Natural killer cell (primary cell): ENCODE results near the gene LRRFIP2. TPM values are rescaled to one million over a fixed set of nuclear protein-coding genes. Genes with fewer than 3 reads are reported as not detected.

Source experiments
- ATAC-seq, 3 donors: fragments of 150-1000 bp in 2 of 3; fragments of 200-7000 bp in 1 of 3; cut with Tn5 transposase; 1 replicate in 1 of 3; 2 replicates in 2 of 3; pipeline ENCODE4 v1.10.0; 2021; ENCODE audit warnings: mild to moderate bottlenecking in 2 of 3, moderate library complexity in 2 of 3
- DNase-seq, 2 donors: peaks; one replicate each; pipeline versions ENCODE4 v3.0.0 to v3.0.0-alpha.2; 2013 to 2021; ENCODE audit warnings: mixed read lengths in 1 of 2
- H3K27ac ChIP-seq: one replicate; pipeline ENCODE4 v1.5.1; 2013; ENCODE audit warnings: mild to moderate bottlenecking, low read length
- H3K27me3 ChIP-seq: one replicate; pipeline ENCODE4 v1.6.1; 2013; ENCODE audit warnings: low read length; ENCODE audit not compliant: control insufficient read depth, insufficient read depth
- H3K36me3 ChIP-seq: one replicate; pipeline ENCODE4 v1.6.1; 2013; ENCODE audit warnings: low read length; ENCODE audit not compliant: control insufficient read depth, insufficient read depth
- H3K4me1 ChIP-seq: one replicate; pipeline ENCODE4 v1.6.1; 2013; ENCODE audit warnings: low read length; ENCODE audit not compliant: control insufficient read depth, insufficient read depth
- H3K4me3 ChIP-seq: one replicate; pipeline ENCODE4 v1.5.1; 2013; ENCODE audit warnings: low read length
- H3K9me3 ChIP-seq: one replicate; pipeline ENCODE4 v1.6.1; 2013; ENCODE audit warnings: low read length; ENCODE audit not compliant: control insufficient read depth, insufficient read depth
- H3K27ac Mint-ChIP-seq, 2 donors: one replicate each; pipeline ENCODE4 v1.8.0; 2022; ENCODE audit warnings: mild to moderate bottlenecking in 2 of 2, mixed read lengths in 2 of 2, moderate library complexity in 1 of 2
- H3K27me3 Mint-ChIP-seq, 2 donors: one replicate each; pipeline ENCODE4 v1.8.0; 2022; ENCODE audit warnings: low read depth in 2 of 2, mixed read lengths in 2 of 2
- H3K36me3 Mint-ChIP-seq: one replicate; pipeline ENCODE4 v1.8.0; 2022; ENCODE audit warnings: mixed read lengths
- H3K4me1 Mint-ChIP-seq, 2 donors: one replicate each; pipeline ENCODE4 v1.8.0; 2022; ENCODE audit warnings: mixed read lengths in 2 of 2
- H3K4me3 Mint-ChIP-seq: one replicate; pipeline ENCODE4 v1.8.0; 2022; ENCODE audit warnings: mild to moderate bottlenecking, moderate library complexity, mixed read lengths
- H3K9me3 Mint-ChIP-seq, 2 donors: one replicate each; pipeline ENCODE4 v1.8.0; 2022; ENCODE audit warnings: mixed read lengths in 2 of 2
- WGBS: methylation state at CpG from one replicate; pipeline ENCODE4 v1.1.7; 2013; ENCODE audit warnings: missing lambda C conversion rate; ENCODE audit not compliant: insufficient coverage; 5-methylcytosine and 5-hydroxymethylcytosine counted together
- intact Hi-C: fragments of 100-400 bp; cut with micrococcal nuclease; formaldehyde crosslinking; loops from one replicate; pipeline ENCODE4 v1.14.2; 2022
- total RNA-seq, 4 donors: library from RNA; stranded (reverse); fragments of 120-200 nt in 1 of 4; gene quantifications; one replicate each; pipeline versions ENCODE4 v1.2.3 to v1.2.4, GENCODE V29; 2013 to 2022
- TF ChIP-seq, protein P1 (sequence below): fragments of 200-600 bp; IDR thresholded peaks from one replicate; pipeline ENCODE4 v1.8.0; 2022; ENCODE audit warnings: antibody characterized with exemption

The LRRFIP2 gene
- total RNA-seq, 3 donors from 2014 or later (not counting 1 experiment from before 2014, with no cell fraction given): 49.0 to 86.1 (median 66.0) TPM

DNA sequence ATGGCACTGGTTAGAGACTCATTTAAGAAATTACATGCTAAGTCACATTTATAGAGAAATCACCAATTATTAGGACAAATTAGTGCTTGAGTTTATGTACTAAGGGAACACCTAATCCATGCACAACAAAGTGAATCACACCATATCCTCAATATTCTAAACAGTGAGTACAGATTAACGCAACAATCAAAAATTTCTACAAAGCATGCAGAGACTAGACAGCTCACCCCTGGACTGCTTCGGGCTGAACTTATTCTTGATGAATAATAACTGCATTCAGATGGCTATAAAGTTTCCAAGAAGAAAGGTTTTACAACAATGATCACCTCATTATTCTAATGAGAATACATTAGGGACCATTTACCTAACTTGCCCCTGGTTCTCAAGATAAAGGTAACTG lies 66.5 kb downstream of the LRRFIP2 start:
- H3K36me3 ChIP-seq: no peaks in the 10 kb centered on the region
- no peaks in the 10 kb centered on the region for H3K4me1 ChIP-seq
- ATAC-seq (no peak), DNase-seq (no peak)
- no peak overlapping the region for H3K4me3 ChIP-seq
- H3K36me3 Mint-ChIP-seq: no peaks in the 10 kb centered on the region
- no peaks in the 10 kb centered on the region for H3K9me3 Mint-ChIP-seq
- no peak overlapping the region for H3K27ac ChIP-seq
- H3K9me3 ChIP-seq: no peaks in the 10 kb centered on the region
- H3K27me3 ChIP-seq: no peaks in the 10 kb centered on the region
- intact Hi-C loops: no loop called here
- no peaks in the 10 kb centered on the region for H3K4me1 Mint-ChIP-seq
- TF ChIP-seq, protein P1, sequence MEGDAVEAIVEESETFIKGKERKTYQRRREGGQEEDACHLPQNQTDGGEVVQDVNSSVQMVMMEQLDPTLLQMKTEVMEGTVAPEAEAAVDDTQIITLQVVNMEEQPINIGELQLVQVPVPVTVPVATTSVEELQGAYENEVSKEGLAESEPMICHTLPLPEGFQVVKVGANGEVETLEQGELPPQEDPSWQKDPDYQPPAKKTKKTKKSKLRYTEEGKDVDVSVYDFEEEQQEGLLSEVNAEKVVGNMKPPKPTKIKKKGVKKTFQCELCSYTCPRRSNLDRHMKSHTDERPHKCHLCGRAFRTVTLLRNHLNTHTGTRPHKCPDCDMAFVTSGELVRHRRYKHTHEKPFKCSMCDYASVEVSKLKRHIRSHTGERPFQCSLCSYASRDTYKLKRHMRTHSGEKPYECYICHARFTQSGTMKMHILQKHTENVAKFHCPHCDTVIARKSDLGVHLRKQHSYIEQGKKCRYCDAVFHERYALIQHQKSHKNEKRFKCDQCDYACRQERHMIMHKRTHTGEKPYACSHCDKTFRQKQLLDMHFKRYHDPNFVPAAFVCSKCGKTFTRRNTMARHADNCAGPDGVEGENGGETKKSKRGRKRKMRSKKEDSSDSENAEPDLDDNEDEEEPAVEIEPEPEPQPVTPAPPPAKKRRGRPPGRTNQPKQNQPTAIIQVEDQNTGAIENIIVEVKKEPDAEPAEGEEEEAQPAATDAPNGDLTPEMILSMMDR: no peak
- H3K4me3 Mint-ChIP-seq: no peak overlapping the region
- WGBS: 88% methylated on average over 1 of the region's 2 CpGs
- no peaks in the 10 kb centered on the region for H3K27me3 Mint-ChIP-seq
- no peak overlapping the region for H3K27ac Mint-ChIP-seq

DNA sequence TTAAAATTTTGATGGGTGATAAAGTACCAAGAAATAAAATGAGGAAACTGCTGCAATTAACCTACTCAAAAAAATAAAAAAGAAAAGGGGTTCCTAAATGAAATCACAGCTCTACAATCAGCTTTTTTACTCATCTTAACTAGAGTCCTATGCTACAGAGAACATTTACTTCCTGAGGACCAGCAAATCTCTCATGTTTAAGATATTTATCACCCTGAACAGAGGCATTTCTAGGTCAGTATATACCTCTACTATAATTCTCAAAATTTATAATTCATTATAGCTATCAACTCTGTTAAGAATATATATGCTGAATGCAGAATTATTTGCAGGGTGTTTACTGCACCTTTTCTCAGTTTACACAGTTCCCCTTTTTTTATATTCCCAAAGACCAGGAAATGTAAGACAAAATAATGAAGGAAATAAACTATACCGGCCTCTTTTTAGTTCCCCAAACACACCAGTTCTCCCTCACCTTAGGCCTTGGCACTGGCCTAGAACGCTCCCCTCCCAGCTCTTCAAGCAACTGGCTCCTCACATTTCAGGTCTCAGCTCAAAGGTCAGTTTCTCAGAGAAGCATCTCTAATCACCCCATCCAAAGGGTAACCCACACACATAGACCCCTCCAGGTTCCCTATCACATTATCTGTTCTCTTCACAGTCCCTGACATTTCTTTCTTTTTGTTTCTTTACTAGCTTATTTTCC lies 71.1 kb downstream of the LRRFIP2 start:
- H3K4me3 Mint-ChIP-seq: no peak overlapping the region
- TF ChIP-seq, protein P1: no peak

DNA sequence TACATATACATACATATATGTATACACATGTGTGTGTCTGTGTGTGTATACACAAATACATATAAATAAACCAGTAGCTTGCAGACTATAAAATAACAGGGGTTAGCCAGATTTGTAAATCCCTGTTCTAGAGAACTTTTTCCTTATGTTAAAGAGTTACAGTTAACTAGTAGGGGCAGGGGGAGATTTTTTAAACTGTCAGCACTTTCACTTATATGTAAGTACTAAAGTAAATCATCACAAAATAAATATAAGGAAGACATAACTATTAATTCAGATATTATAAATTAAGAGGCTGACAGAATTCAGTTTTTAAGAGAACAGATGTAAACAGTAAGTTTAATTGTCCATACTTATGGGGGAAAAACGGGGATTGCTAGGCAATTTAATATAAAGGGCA lies 74.0 kb downstream of the LRRFIP2 start:
- Mint-ChIP-seq H3K27me3 (no peaks in the 10 kb centered on the region), H3K4me3 (no peak overlapping the region), H3K36me3 (no peaks in the 10 kb centered on the region), H3K4me1 (peaks cover 0 to 4% of the 10 kb centered on the region in 2 donors), H3K27ac (no peak overlapping the region), H3K9me3 (no peaks in the 10 kb centered on the region)
- Histone ChIP-seq H3K4me3 (no peak overlapping the region), H3K4me1 (no peaks in the 10 kb centered on the region), H3K27me3 (no peaks in the 10 kb centered on the region), H3K27ac (no peak overlapping the region), H3K36me3 (peaks cover 3% of the 10 kb centered on the region), H3K9me3 (no peaks in the 10 kb centered on the region)
- intact Hi-C loops: no loop called here
- DNase-seq (no peak), ATAC-seq (no peak)
- TF ChIP-seq, protein P1: no peak
- WGBS: 100% methylated on average over 1 of the region's 1 CpG

More for the DNA sequence above, 71.1 kb downstream of the LRRFIP2 start:
- DNase-seq: no peak
- no peaks in the 10 kb centered on the region for H3K9me3 ChIP-seq
- no peaks in the 10 kb centered on the region for H3K36me3 Mint-ChIP-seq
- no peaks in the 10 kb centered on the region for H3K4me1 ChIP-seq
- H3K27me3 ChIP-seq: no peaks in the 10 kb centered on the region
- WGBS: 43% methylated on average over 2 of the region's 2 CpGs
- ATAC-seq: no peak
- H3K4me3 ChIP-seq: no peak overlapping the region
- no peaks in the 10 kb centered on the region for H3K27me3 Mint-ChIP-seq
- no peak overlapping the region for H3K27ac ChIP-seq
- no peaks in the 10 kb centered on the region for H3K9me3 Mint-ChIP-seq
- peak overlapping the region in 1 of 2 donors; percentile 27 for H3K27ac Mint-ChIP-seq
- H3K4me1 Mint-ChIP-seq: peaks cover 0 to 4% of the 10 kb centered on the region in 2 donors
- no peaks in the 10 kb centered on the region for H3K36me3 ChIP-seq
- intact Hi-C loops: no loop called here

- H3K4me3 ChIP-seq: no peak overlapping the region
These were observed 74.9 kb downstream of the LRRFIP2 start for GRCh38 chr3:37099469-37099868.

More at GRCh38 chr3:37099469-37099868, 74.9 kb downstream of the LRRFIP2 start:
- H3K27ac ChIP-seq: no peak overlapping the region
- TF ChIP-seq, protein P1: no peak
- no peaks in the 10 kb centered on the region for H3K4me1 ChIP-seq
- intact Hi-C loops: no loop called here
- H3K4me3 Mint-ChIP-seq: no peak overlapping the region
- no peaks in the 10 kb centered on the region for H3K36me3 Mint-ChIP-seq
- DNase-seq (no peak), ATAC-seq (no peak)
- peaks cover 8% of the 10 kb centered on the region for H3K36me3 ChIP-seq
- H3K9me3 Mint-ChIP-seq: no peaks in the 10 kb centered on the region
- no peaks in the 10 kb centered on the region for H3K27me3 ChIP-seq
- H3K4me1 Mint-ChIP-seq: peaks cover 0 to 4% of the 10 kb centered on the region in 2 donors
- no peaks in the 10 kb centered on the region for H3K9me3 ChIP-seq
- H3K27ac Mint-ChIP-seq: no peak overlapping the region
- H3K27me3 Mint-ChIP-seq: no peaks in the 10 kb centered on the region
